Astrocyte (in vitro differentiated cells and primary cell): ENCODE data around the gene ANKS3. TPM values are rescaled to one million over a fixed set of nuclear protein-coding genes. Genes with fewer than 3 reads are reported as not detected.

Experiments
- DNase-seq: peaks from one replicate; pipeline ENCODE4 v3.0.0-alpha.2; 2010; ENCODE audit warnings: low read depth
- FAIRE-seq: peaks from 2 replicates; lab custom pipeline; 2011; peaks lifted over from hg19 to GRCh38; lab: Jason Lieb, UNC
- H2AFZ ChIP-seq: 2 replicates; pipeline ENCODE4 v1.6.0; 2012; ENCODE audit warnings: low read depth, low read length, inconsistent platforms
- H3K27ac ChIP-seq: 2 replicates; pipeline ENCODE4 v1.5.1; 2011; ENCODE audit warnings: low read depth, low read length, inconsistent platforms
- H3K27me3 ChIP-seq: 2 replicates; pipeline ENCODE4 v1.6.0; 2011; ENCODE audit warnings: low read length, inconsistent platforms; ENCODE audit not compliant: insufficient read depth
- H3K36me3 ChIP-seq: 2 replicates; pipeline ENCODE4 v1.5.1; 2011; ENCODE audit warnings: low read length, inconsistent platforms; ENCODE audit not compliant: insufficient read depth
- H3K4me1 ChIP-seq: 2 replicates; pipeline ENCODE4 v1.5.1; 2011; ENCODE audit warnings: low read length, inconsistent platforms; ENCODE audit not compliant: insufficient read depth
- H3K4me2 ChIP-seq: 2 replicates; pipeline ENCODE4 v1.6.0; 2012; ENCODE audit warnings: low read length, inconsistent platforms
- H3K4me3 ChIP-seq: 2 replicates; pipeline ENCODE4 v1.5.1; 2011; ENCODE audit warnings: low read depth, mild to moderate bottlenecking, low read length, inconsistent platforms; ENCODE audit not compliant: insufficient read depth
- H3K79me2 ChIP-seq: 2 replicates; pipeline ENCODE4 v1.6.0; 2012; ENCODE audit warnings: mild to moderate bottlenecking, low read length, inconsistent platforms; ENCODE audit not compliant: insufficient read depth
- H3K9ac ChIP-seq: 2 replicates; pipeline ENCODE4 v1.6.0; 2012; ENCODE audit warnings: mild to moderate bottlenecking, low read length, inconsistent platforms
- H3K9me3 ChIP-seq: 2 replicates; pipeline ENCODE4 v1.5.1; 2012; ENCODE audit warnings: low read depth, mild to moderate bottlenecking, low read length, inconsistent platforms; ENCODE audit not compliant: insufficient read depth
- H4K20me1 ChIP-seq: 2 replicates; pipeline ENCODE4 v1.6.0; 2012; ENCODE audit warnings: low read length, inconsistent platforms; ENCODE audit not compliant: insufficient read depth
- H3K27ac Mint-ChIP-seq: one replicate; pipeline ENCODE4 v1.8.0; 2021; ENCODE audit warnings: mild to moderate bottlenecking, mixed read lengths; ENCODE audit not compliant: unreplicated experiment
- H3K27me3 Mint-ChIP-seq: one replicate; pipeline ENCODE4 v1.8.0; 2021; ENCODE audit warnings: low read depth, mixed read lengths; ENCODE audit not compliant: unreplicated experiment
- H3K36me3 Mint-ChIP-seq: one replicate; pipeline ENCODE4 v1.8.0; 2021; ENCODE audit warnings: low read depth, mixed read lengths; ENCODE audit not compliant: unreplicated experiment
- H3K4me1 Mint-ChIP-seq: one replicate; pipeline ENCODE4 v1.8.0; 2021; ENCODE audit warnings: low read depth, mixed read lengths; ENCODE audit not compliant: unreplicated experiment
- H3K4me3 Mint-ChIP-seq: one replicate; pipeline ENCODE4 v1.8.0; 2021; ENCODE audit warnings: mild to moderate bottlenecking, moderate library complexity, mixed read lengths; ENCODE audit not compliant: unreplicated experiment
- H3K9me3 Mint-ChIP-seq: one replicate; pipeline ENCODE4 v1.8.0; 2021; ENCODE audit warnings: mild to moderate bottlenecking, mixed read lengths; ENCODE audit not compliant: unreplicated experiment
- EZH2 ChIP-seq: IDR thresholded peaks from 2 replicates; pipeline ENCODE4 v1.6.1; 2012; ENCODE audit warnings: mild to moderate bottlenecking, low read length, inconsistent platforms; ENCODE audit not compliant: insufficient read depth
- total RNA-seq: library from RNA; stranded (reverse); gene quantifications from 2 replicates; pipeline ENCODE4 v1.2.1, GENCODE V29; 2021
- TF ChIP-seq, protein P1 (sequence below): IDR thresholded peaks from 2 replicates; pipeline ENCODE4 v1.5.1; 2011; ENCODE audit warnings: low read depth, mild to moderate bottlenecking, inconsistent platforms, low read length, moderate library complexity; ENCODE audit not compliant: insufficient read depth

The ANKS3 gene
- total RNA-seq, 1 donor from 2014 or later: 27.2 TPM

DNA sequence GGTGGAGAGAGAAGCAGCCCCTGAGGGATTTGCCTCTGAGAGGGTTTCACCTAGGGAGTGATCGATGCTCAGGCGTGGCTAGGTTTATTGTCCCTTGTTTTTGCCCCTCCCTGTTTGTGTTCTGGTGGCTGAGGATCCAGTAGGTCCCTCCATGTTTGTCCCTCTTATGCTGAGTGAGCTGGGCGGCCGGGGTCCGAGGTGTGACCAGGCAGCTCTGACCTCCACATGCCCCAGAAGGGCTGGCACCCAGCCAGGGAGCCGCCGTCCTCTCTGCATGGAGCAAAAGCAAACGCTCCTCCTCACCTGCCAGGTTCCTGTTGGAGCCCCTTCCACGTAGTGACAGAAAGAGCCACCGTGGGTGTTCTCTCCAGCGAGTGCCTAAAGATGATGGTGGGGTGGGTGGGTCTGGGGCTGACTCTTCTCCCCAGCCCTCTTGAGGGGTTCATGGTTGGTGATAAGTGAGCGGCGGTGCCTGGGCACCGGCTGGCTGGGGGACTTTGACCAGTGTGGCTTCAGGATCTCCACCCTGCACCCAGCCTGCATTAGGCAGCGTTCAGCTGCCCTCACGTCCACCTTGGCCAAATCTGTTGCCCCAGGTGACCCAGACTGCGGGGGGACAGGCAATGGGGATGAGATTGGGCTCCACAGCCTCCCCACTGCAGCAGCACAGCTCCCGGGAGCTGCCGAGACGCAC, 54.8 kb downstream of the ANKS3 start:
- no peak overlapping the region for H3K9ac ChIP-seq
- H3K27ac ChIP-seq: no peak overlapping the region
- FAIRE-seq (no peak), DNase-seq (no peak)
- Mint-ChIP-seq H3K36me3 (no peaks in the 10 kb centered on the region), H3K4me3 (no peak overlapping the region), H3K4me1 (peaks cover 12% of the 10 kb centered on the region), H3K9me3 (no peaks in the 10 kb centered on the region), H3K27ac (no peak overlapping the region), H3K27me3 (no peaks in the 10 kb centered on the region)
- H4K20me1 ChIP-seq: peaks cover 55% of the 10 kb centered on the region
- no peak overlapping the region for H2AFZ ChIP-seq
- H3K79me2 ChIP-seq: peaks cover 3% of the 10 kb centered on the region
- peaks cover 7% of the 10 kb centered on the region for H3K4me1 ChIP-seq
- H3K27me3 ChIP-seq: no peaks in the 10 kb centered on the region
- TF ChIP-seq EZH2: no peak
- TF ChIP-seq, protein P1, sequence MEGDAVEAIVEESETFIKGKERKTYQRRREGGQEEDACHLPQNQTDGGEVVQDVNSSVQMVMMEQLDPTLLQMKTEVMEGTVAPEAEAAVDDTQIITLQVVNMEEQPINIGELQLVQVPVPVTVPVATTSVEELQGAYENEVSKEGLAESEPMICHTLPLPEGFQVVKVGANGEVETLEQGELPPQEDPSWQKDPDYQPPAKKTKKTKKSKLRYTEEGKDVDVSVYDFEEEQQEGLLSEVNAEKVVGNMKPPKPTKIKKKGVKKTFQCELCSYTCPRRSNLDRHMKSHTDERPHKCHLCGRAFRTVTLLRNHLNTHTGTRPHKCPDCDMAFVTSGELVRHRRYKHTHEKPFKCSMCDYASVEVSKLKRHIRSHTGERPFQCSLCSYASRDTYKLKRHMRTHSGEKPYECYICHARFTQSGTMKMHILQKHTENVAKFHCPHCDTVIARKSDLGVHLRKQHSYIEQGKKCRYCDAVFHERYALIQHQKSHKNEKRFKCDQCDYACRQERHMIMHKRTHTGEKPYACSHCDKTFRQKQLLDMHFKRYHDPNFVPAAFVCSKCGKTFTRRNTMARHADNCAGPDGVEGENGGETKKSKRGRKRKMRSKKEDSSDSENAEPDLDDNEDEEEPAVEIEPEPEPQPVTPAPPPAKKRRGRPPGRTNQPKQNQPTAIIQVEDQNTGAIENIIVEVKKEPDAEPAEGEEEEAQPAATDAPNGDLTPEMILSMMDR: no peak
- H3K36me3 ChIP-seq: no peaks in the 10 kb centered on the region
- H3K4me3 ChIP-seq: no peak overlapping the region
- no peaks in the 10 kb centered on the region for H3K9me3 ChIP-seq
- no peak overlapping the region for H3K4me2 ChIP-seq

DNA sequence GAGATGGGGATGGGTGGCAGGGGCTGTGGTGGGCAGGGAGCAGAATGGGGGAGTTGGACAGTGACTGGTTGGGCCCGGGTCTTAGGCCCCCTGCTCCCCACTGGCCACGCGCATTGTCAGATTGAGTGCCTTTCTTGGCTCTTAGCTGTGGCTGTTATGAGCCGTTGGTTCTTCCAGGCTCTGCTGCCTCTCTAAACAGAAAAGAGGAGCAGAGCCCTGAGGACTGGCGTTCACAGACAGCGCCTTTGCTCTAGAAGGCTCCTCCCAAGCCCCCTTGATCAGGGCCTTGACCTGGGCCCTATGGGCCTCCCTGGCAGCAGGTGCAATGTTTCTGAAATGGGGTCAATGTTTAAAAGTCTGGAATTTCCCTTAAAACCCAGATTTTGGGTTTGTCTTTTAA, 55.5 kb downstream of the ANKS3 start:
- Histone ChIP-seq H3K27ac (no peak overlapping the region), H3K79me2 (peaks cover 3% of the 10 kb centered on the region), H2AFZ (no peak overlapping the region), H3K4me2 (no peak overlapping the region), H3K4me1 (peaks cover 7% of the 10 kb centered on the region), H3K27me3 (no peaks in the 10 kb centered on the region), H3K36me3 (no peaks in the 10 kb centered on the region), H3K9ac (no peak overlapping the region), H4K20me1 (peaks cover 54% of the 10 kb centered on the region), H3K9me3 (no peaks in the 10 kb centered on the region), H3K4me3 (no peak overlapping the region)
- H3K9me3 Mint-ChIP-seq: no peaks in the 10 kb centered on the region
- no peak for DNase-seq
- no peak overlapping the region for H3K4me3 Mint-ChIP-seq
- H3K4me1 Mint-ChIP-seq: peaks cover 12% of the 10 kb centered on the region
- no peak for TF ChIP-seq EZH2
- TF ChIP-seq, protein P1: no peak
- H3K27ac Mint-ChIP-seq: no peak overlapping the region
- H3K36me3 Mint-ChIP-seq: peaks cover 1% of the 10 kb centered on the region
- no peaks in the 10 kb centered on the region for H3K27me3 Mint-ChIP-seq
- no peak for FAIRE-seq

DNA sequence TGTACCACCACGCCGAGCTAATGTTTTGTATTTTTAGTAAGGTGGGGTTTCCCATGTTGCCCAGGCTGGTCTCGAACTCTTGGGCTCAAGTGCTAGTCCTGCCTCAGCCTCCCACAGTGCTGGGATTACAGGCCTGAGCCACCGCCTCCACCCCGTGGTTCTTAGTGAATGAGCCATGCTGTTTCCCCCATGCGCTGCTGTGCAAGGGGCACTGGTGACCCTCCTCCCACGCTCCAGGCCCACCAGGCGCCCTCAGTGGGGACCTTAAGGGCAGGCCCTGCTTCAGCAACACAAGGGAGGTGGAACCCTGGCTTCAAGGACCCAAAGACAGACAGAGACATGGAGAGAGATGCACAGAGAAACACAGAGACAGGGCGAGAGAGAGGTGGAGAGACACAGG, 56.1 kb downstream of the ANKS3 start:
- Histone ChIP-seq H3K27me3 (no peaks in the 10 kb centered on the region), H3K9ac (no peak overlapping the region), H3K27ac (no peak overlapping the region), H3K36me3 (no peaks in the 10 kb centered on the region), H2AFZ (no peak overlapping the region), H3K4me2 (no peak overlapping the region), H3K4me1 (peaks cover 7% of the 10 kb centered on the region), H3K79me2 (peaks cover 3% of the 10 kb centered on the region), H3K4me3 (no peak overlapping the region), H4K20me1 (peaks cover 52% of the 10 kb centered on the region), H3K9me3 (no peaks in the 10 kb centered on the region)
- no peak overlapping the region for H3K4me3 Mint-ChIP-seq
- H3K27ac Mint-ChIP-seq: no peak overlapping the region
- peaks cover 12% of the 10 kb centered on the region for H3K4me1 Mint-ChIP-seq
- TF ChIP-seq, protein P1: no peak
- TF ChIP-seq EZH2: no peak
- peaks cover 1% of the 10 kb centered on the region for H3K36me3 Mint-ChIP-seq
- H3K9me3 Mint-ChIP-seq: no peaks in the 10 kb centered on the region
- DNase-seq (no peak), FAIRE-seq (no peak)
- no peaks in the 10 kb centered on the region for H3K27me3 Mint-ChIP-seq
